ENCODE data around the gene TNFRSF25.

TNFRSF25 gene

DNA sequence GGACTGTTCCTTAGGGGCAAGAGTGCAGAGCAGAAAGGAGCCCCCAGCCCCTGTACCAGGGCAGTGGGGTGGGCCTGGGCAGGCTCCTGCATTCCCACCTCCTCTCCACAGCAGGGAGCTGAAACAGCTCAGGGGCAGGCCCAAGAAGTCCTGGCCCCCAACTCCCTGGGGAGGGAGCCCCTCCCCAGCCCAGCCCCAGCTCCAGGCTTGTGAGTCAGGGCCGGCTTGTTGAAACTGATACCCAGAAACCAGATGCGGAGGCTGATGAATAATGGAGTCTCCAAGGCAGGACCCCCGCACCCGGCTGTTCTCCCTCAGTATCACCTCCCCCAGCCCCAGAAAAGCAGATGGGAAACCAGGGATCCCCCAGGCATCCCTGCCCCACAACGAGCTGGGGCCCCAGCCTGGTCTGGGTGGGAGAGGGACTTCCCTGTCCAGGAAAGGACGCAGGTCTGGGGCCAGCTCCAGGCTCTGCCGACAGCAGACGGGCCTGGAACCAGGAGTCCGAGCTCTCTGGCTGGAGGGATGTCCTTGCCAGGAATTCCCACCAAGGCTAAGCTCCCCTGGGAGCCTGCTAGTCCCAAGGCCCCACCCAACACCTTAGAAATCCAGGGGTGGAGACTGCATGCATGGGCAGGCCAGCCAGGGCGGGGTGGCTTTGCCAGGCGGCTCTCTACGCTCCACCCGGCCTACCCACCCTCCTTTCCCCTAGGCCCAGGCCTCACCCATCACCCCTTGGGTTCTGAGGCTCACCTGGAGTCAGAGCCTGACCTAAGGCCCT lies 22.8 kb upstream of the TNFRSF25 start:
- no peak for DNase-seq (ENCODE audit: low read depth in 2 of 2)

DNA sequence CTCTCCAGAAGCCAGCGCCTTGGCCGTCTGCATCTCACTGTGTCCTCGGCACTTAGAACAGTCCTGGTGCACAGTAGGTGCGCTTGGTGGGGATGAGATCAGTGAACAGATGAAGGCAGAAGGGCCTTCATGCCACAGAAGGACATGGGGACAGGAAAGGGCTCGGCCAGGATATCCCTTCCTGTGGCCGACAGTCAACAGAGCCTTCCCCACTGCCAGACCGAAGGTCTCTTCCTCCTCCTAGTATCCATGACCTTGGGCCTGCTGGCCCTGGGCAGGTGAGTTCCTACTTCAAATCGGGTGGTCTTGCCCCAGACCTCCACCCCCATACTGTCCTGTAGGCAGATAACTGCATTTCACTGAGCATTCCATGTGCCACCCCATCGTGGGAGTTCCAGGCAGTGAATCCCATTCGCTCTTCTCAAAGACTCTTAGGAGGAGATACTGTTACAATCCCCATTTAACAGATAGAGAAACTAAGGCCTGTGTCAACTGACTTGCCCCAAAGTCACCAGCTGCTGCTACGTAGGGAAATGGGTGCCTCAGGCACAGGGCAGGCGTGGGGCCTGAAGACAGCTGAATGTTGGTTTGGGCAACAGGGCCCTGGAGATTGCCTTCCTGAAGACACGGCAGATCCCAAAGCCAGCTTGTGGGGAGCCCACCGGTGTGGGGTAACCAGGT lies 22.0 kb upstream of the TNFRSF25 start:
- no peak for DNase-seq (ENCODE audit: low read depth in 2 of 2)

DNA sequence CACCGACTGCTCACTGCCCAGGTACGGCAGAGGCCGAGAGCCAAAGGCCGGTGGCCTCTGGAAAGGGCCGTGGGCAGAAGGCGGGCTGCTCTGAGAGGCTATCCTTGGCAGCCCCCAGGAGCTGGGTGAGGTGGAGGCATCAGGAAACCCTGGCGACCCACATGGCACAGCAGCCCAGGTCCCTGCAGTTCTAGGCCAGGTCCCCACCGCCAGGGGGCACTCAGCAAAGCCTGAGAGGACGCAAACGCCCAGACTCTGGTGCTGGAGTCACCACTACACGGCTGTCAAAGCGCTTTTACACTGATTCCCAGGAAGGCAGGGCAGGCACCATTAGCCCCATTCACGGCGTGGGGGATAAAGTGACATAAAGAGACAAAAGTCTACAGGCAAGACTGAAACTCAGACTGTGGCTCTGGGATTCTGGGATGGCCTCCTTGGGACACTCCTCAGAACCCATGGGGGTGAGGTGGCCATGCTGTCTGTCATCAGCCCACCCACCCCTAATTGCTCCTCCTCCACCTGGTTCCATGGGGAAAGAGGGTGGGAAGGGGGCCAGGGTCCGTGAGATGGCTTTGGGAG lies 20.5 kb upstream of the TNFRSF25 start:
- DNase-seq (ENCODE audit: low read depth in 2 of 2) = peak; percentile 72 to 73

DNA sequence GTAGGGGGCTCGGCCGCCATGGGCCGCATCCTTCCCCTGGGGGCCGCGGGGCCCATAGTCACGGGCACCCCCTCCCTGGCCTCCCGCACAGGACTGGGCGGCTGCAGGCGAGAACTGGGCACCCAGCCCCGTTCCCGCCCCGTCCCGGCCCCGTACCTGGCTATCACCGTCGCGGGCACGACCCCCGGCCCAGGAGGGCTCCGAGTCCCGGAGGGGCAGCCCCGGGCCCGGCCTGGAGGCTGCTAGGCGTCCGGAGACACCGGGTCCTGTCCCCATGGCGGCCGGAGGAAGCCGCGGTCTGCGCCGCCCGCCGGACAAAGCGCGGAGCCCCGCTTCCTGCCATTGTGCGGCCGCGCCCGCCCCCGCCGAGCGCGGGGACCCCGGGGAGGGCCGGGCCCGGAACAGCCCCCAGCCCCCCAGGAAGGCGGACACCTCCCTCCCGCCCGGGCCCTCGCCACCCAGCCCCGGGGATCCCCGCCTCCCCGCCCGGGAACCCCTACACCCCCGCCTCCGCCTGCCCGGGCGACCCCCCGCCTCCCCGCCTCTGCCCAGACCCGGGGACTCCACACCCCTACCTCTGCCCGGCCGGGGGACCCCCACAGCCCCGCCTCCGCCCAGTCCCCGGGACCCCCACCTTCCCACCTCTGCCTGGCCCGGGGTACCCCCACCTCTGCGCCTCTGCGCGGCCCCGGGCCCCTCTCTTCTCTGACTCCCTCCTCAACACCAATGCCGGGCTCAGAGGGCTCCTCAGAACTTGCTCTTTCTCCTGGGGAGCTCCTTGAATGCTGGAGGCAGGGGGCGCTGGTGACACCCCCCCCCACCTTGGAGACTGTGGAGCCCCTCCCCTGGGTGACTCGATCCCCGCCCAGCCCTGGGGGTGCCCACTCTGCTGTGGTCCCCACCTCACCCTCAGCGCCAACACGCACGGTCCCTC lies 19.5 kb upstream of the TNFRSF25 start:
- DNase-seq (ENCODE audit: low read depth in 2 of 2) = no peak

DNA sequence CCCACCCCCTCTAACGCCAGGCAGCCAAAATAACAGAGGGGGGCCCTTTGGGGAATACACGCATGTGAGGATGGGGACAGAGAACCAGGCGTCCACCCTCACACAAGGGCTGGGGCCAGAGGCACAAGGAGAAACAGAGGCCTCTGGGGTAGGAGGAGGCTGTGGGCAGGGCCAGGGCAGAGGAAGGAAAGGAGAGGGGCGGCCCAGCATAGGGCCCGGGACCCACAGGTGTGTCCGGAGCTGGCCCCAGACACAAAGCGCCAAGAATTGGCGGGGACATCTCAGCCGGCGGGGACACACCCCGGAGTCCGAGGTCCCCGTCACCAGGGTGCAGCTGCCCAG lies 18.8 kb upstream of the TNFRSF25 start:
- no peak for DNase-seq (ENCODE audit: low read depth in 2 of 2)

DNA sequence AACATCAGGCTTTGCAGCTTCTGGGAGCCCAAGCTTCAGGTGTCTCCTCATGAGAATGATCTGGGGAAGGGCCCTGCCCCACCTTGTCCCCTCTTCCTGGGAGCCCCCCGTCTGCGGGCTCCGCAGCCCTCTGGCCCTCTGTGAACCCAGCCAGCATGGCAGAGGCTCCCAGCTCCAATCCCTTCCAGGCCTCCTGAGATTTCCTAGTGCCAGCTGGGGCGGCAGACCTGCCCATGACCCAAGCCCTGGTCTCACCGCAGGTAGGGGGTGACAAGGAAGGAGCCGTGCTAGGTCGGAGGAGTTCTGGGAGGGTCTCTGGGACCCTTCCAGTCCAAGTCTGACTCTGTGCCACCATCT lies 17.8 kb upstream of the TNFRSF25 start:
- no peak for DNase-seq (ENCODE audit: low read depth in 2 of 2)

DNA sequence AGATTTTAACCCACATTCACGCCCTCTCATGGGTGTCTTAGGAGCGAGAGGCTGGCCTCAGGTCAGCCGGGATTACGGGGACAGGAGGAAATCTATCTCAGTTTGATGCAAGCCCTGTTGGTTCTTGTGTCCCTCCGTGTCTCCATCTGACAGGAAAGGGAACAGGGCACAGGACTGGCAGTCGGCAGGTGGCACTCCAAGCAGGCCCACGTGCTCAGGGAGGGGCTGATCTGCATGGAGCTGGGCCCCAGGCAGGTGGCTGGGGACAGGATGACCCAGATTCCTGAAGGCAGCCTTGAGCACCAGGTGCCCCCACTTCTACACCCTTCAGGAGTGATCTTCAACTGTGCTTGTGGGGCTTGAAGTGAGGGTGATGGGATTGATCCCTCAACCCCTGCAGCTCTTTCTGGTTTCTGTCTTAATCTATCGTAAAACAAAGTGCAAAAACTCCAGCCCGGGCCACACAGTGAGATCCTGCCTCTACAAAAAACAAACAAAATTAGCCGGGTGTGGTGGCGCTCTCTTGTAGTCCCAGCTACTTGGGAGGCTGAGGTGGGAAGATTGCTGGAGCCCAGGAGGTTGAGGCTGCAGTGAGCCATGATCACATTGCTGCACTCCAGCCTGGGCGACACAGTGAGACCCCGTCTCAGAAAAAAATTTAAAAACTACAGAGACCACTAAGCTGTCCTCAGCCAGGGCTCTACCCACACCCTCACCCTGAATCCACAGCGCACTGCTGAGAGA lies 17.2 kb upstream of the TNFRSF25 start:
- no peak for DNase-seq (ENCODE audit: low read depth in 2 of 2)

DNA sequence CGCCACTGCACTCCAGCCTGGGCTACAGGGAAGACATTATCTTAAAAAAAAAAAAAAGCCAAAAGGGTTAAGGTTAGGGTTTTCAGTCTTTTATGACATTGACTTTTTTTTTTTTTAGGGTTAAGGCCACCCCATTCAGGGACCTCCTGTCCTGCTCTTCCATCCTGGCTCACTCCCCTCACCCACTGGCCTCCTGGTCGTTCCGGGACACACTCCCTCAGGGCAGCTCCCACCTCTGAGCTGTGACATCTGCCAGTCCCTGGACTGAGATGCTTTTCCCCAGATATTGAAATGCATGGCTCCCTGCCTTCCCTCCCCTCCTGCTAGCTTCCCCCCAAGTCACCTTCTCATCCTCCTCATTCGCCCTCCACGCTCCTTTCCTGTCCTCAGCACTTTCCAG lies 15.8 kb upstream of the TNFRSF25 start:
- no peak for DNase-seq (ENCODE audit: low read depth in 2 of 2)

DNA sequence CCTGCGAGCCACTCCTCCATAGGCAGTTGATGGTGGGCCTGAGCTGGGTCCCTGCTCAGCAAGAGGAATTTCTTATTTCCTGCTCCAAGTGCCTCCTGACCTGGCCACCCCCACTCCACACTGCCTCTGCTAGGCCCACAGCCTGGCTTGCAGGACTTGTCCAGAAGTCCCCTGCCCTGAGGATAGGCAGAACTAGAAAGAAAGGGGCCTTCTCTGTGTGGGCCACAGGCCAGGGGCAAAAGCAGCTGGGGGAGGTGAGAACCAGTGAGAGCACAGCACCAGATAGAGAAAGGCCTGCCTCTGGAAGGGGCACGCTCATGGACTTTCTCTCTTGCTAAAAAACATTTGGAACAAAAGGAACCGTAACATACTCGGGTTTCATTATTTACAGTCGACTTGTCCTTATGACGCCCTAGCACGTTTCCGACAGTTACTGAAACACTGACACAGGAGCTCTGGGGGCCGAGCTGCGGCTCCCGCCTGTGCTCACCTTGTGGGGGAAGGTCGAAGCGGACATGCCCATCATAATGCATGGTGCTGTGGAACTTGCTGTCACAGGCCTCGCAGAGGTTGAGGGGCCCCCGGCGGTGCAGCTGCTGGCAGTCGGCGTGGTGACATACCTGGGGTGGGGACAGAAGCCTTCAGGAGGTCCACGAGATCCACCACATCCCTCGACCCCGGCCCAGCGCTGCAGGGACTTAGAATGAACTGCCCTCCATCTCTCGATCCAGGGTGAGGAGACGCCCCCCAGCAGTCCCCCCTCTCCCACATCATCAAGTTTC lies 11.3 kb upstream of the TNFRSF25 start:
- no peak for DNase-seq (ENCODE audit: low read depth in 2 of 2)

DNA sequence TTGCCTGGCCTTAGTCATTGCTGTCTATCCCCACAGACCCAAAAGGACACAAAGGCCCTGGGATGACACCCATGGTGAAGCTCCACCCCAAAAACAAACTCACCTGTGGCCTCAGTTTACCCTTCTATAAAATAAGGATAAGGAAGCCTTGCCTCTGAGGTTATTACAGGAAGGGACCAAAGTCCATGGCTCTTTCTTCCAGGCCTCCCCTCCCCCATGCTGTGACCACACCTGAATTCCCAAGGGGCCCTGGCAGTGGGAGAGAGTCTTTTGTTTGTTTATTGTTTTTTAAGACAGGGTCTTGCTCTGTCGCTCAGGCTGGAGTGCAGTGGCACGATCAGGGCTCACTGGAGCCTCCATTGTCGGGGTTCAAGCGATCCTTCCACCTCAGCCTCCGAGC lies 10.5 kb upstream of the TNFRSF25 start:
- no peak for DNase-seq (ENCODE audit: low read depth in 2 of 2)

DNA sequence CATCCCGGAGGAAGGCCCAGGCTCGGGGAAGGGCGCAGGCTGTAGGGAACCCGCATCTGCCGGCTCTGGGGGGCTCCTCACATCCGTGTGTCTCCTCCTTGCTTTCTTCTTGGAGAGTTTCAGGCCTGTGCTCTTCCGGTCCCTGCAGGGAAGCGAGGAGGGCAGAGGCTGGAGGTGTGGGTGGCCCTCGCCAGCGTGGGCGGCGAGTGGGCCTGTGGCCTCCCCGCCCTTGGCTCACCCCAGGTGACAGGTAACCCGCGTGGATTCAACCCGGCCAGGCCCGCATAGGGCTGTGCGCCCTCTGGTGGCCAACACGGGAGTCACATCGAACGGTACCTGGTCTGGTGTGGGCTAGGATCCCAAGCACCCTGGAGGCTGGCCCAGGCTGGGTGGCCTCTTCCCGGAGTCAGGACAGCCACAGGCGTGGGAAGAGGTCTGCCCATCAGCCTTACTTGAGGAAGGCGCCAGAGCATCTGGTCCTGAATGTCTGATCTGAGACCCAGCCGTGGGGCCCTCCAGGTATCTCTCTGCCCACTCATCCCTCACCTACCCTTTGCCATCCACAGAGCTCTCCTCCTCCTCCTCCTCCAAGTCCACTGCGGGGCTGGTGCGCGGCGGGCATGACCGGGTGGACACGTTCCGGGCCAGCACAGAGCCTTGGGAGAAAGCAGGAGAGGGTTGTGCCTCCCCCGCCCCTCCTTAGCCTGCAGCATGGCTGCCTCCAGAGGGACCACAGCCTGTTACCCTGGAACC lies 9.6 kb upstream of the TNFRSF25 start:
- peak; percentile 58 to 64 for DNase-seq (ENCODE audit: low read depth in 2 of 2)

DNA sequence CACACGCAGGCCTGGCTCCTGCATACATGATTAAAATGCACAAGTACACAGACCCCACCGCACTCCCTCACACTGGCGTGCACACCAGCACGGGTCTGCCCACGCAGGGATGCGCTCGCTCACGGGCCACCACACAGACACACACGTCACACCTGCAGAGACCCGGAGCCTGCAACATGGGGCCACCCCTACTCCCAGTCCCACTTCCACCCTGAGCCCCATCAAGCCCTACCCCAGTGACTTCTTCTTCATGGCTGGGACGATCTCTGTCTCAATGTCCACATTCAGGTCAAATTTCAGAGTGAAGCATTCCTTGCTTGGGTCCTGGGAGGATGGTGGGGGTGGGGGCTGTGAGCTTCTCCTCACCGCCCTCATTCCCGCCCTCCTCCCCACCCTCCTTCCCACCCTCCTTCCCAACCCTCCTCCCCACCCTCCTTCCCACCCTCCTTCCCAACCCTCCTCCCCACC lies 8.9 kb upstream of the TNFRSF25 start:
- no peak for DNase-seq (ENCODE audit: low read depth in 2 of 2)

DNA sequence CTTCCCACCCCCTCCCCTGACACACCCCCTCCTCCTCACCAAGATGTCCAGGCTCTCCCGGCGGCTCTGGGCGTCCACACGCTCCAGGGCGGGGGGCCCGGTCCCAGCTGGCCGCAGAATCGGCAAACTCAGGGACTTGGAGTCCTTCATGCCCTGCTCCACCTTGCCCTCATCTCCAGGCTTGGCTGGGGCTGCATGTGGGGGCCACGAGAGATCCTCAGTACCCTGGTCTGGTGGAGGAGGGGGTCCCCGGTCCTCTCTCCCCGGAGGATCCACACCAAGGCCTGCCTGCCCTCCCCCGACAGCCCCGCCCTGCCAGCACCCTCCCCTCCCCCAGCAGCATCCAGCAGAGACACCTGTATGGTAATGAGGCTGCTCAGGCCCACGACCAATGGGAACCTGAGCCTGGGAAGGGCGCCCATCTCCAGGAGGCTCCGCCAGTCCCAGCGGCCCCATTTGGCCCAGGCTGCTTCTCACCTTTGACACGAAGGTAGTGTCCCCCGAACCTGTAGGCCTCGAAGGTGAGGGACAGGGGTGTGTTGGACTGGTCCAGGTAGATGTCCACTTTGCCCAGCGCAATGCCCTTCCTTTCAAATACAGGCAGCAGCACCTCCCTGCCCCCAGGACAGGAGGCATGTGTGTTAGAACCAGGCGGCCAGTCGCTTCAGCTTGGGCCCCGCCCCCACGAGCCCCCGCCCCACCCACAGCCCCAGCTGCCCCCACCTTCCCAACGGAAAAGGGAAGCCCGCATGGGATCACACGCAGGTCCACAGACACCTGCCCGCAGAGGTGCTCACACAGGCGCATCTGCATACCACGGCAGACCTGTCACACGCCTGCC lies 8.2 kb upstream of the TNFRSF25 start:
- no peak for DNase-seq (ENCODE audit: low read depth in 2 of 2)

DNA sequence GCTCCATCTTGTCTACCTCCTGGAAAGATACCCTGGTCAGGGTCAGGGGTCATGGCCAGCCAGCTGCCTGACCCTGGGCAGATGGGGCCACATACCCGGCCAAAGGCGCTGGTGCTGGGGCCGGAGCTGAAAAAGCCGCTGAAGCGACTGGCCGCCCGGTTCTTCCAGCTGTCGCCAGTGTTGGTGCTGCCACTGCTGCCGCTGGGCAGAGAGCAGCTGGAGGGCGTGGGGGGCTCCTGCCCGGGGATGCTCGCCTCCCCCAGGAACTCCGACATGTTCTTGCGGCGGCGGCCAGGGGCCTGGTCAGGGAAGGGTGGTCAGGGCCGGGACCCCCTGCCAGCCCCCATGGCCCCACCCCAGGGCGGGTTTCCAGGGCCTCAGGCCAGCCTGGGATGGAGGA lies 7.2 kb upstream of the TNFRSF25 start:
- DNase-seq (ENCODE audit: low read depth in 2 of 2) = no peak

DNA sequence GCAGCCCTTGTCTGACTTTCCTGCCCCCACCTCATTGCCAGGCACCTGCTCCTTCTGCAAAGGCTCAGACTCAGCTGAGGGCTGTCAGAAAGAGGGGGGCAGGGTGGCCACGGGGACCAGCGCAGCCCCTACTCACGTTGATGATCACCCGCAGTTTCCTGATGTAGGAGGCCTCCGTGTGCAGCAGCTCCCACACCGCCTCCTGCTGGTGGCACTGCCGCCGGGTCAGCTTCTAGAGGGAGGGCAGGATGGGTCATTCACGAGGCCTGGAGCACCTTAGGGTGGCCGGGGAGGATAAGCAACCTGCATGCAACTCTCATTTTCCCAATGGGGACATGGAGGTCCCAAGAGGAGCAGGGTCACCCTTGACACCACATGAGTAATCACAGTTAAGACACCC lies 6.4 kb upstream of the TNFRSF25 start:
- DNase-seq (ENCODE audit: low read depth in 2 of 2) = no peak

DNA sequence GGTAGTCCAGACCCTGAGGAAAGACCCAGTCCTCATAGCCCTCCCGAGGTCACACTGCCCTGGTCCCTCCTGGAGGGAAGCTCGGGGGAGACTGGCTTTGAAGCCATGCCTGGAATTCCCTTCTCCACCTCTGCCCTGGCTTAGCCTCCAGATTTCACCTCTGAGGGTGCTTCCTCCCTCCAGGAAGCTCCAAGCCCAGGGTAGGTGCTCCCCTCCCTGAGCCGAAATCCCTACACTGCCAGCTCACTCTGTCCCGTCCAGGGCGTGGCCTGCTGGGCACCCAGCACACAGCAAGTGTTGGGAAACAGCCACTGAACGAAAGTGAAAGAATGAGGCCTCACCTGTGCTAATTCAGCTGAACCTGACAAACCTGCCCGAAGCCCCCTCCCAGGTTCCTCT lies 6.0 kb upstream of the TNFRSF25 start:
- DNase-seq (ENCODE audit: low read depth in 2 of 2) = no peak

DNA sequence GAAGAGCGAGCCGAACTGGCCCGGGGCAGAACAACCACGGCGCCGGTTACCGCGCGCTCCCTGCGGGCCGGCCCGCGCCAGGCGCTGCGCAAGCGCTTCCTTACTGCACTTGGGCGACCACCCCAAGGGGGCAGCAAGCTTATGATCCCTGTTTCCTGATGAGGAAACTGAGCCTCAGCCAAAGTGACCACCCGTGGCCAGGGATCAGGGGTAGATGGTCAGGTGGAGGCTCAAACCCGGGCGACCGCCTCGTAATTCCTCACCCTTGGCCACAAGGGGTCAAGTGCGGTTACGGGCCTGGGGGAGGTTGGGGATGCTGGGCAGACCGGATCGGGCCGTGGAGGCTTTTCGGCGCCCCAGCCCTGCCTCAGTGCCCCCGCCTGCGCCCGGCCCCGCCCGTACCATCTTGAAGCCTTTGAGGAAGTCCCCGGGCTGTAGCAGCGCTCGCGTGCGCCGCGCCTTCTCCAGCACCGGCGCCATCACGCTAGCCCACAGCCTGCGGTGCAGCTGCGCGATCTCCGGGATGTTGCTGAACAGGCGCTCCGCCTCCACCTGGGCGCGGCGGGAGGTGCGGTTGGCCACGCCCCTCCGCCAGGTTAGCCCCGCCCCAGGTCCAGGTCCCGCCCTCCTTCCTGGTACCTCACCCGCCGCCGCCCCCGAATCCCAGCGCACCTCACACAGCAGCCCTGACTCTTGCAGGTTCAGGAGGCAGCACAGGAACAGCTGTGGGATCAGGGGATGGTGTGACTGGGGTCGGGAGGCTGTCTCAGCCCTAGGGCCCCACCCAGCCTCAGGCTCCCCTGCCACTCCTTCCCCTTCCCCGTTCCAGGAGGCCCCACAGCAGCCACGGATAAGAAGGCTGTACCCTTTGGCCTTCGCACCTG lies 5.4 kb upstream of the TNFRSF25 start:
- DNase-seq (ENCODE audit: low read depth in 2 of 2) = no peak

All from stimulated activated CD8-positive, alpha-beta memory T cell treated with anti-CD3 and anti-CD28 coated beads, Interleukin-7, amount 100 ng/mL, for 4 hours (primary cell).